ENCODE results near the gene CLRN1. TPM values are rescaled to one million over a fixed set of nuclear protein-coding genes. Genes with fewer than 3 reads are reported as not detected.
"Not testable (repeated sequence)": the region's sequence is repeated elsewhere in the genome, so short reads cannot be mapped to it uniquely, and the experiment has no call there.

The CLRN1 gene, protein sequence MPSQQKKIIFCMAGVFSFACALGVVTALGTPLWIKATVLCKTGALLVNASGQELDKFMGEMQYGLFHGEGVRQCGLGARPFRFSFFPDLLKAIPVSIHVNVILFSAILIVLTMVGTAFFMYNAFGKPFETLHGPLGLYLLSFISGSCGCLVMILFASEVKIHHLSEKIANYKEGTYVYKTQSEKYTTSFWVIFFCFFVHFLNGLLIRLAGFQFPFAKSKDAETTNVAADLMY
- not detected in 2 replicates for total RNA-seq

- DNase-seq (ENCODE audit: low read depth in 2 of 2) = no peak
Measured at GRCh38 chr3:150972366-150973071, at the start of gene CLRN1. Gene CLRN1, minus strand, starts transcription at chr3:150972727. Its CDS starts 19 bp downstream, at chr3:150972708.

DNA sequence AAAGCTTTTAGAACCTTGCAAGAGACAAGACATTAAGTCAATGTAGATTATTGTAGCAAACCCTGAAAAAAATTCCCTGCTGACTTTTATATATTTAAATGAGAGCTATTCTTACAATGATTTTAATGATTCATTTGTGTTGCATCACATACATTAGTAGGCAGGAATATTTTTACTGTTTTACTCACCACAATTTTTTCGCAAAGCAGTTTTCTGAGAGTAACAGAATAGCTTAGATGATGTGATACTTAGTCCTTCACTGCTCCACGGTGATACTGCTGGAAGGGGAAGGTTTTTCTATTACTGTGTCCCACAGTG lies 43.9 kb upstream of the CLRN1 start:
- no peak for DNase-seq (ENCODE audit: low read depth in 2 of 2)

DNA sequence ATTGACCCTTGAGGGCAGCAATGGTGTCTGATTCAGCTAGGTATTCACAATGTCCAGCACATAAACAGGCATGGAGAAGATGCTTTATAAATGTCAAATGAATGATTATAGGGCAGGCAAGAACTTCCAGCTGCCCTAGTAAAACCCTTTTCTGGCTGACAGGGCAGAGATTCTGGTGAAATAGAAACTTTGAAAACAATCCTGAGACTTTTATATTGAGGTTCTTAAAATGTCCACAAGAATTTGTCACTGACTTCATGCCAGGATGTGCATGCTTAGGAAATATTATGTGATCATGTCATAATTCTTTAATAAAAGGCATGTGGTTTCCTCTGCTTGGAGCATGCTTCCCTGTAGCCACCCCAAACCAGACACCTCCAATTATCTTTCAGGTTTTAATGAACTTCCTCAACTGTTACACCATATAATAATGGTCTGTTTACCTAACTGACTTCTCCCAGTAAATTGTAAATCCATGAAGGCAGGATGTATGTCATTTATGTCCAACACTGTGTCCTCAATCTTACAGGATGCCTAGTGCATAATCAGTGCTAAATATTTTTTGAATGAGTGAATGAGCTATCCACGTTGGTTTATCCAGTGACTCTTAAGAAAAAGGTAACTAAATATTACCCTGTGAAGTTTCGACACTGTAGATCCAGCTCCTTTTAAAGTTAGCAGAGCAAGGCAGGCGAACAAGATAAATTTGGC lies 43.4 kb upstream of the CLRN1 start:
- DNase-seq (ENCODE audit: low read depth in 2 of 2) = no peak

DNA sequence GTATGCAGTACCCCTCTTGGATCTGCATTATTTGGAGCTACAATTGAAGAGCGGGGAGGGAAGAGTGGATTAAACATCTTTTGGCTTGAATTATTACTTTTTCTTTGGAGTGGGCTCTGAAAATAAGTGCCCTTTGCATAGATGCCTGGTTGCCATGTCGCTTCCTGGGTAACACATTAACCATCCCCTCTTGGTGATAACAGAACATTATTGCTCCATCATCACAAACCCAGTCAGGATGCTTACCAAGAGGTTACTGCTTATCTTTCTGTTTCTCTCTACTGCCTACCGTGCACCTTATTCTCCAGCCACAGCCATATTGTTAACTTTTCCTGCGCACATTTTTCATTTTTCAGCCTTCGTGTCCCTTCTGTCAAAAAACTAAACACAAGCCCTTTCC lies 42.7 kb upstream of the CLRN1 start:
- DNase-seq (ENCODE audit: low read depth in 2 of 2) = no peak

DNA sequence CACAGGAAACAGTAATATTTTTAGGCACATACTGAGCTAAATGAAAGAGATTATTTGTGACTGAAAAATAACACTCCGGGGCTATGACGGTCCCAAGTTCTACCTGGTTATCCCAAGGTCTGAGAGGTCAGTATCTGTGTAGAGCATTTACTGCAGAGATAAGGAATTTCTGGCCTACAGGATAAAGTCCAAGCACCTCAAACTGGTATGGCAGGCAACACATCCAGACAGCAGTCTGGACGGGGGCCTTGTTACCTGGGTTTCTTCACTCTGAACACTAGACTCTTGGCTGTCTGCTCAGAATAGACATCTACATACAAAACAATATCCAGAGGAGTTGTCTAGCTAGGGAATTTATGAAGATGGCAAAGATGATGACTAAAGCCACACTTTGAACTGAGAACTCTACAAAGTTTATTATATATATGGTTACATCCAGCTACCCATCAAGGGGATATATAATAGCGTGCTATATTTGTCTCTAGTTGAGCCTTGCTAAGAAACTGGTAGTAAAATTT lies 42.0 kb upstream of the CLRN1 start:
- DNase-seq (ENCODE audit: low read depth in 2 of 2) = no peak

DNA sequence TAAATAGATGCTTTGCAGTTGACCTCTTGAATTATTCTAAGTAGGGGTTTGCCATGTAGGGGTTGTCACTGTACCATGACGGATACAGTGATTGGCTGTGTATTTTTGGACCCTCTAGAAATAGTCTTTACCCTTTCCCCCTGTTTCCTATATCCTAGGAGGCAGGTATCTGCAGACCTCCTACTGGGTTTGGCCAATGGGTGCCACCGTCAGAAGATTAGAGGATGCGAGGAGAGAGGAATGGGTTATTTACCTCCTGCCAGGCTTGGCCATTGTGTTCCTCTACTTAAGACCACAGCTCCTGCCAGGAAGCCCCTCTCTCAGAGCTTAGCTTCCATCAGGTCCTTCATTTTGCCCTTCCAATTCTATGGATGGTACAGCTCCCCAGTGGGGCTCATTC lies 40.2 kb upstream of the CLRN1 start:
- no peak for DNase-seq (ENCODE audit: low read depth in 2 of 2)

- peak in 1 of 2 donors; percentile 40 for DNase-seq (ENCODE audit: low read depth in 2 of 2)
Measured at GRCh38 chr3:151011427-151011826, 38.9 kb upstream of the CLRN1 start.

- DNase-seq (ENCODE audit: low read depth in 2 of 2) = no peak
Measured at GRCh38 chr3:151009981-151010380, 37.5 kb upstream of the CLRN1 start.

- DNase-seq (ENCODE audit: low read depth in 2 of 2) = no peak
Measured at GRCh38 chr3:151009430-151009829, 36.9 kb upstream of the CLRN1 start.

DNA sequence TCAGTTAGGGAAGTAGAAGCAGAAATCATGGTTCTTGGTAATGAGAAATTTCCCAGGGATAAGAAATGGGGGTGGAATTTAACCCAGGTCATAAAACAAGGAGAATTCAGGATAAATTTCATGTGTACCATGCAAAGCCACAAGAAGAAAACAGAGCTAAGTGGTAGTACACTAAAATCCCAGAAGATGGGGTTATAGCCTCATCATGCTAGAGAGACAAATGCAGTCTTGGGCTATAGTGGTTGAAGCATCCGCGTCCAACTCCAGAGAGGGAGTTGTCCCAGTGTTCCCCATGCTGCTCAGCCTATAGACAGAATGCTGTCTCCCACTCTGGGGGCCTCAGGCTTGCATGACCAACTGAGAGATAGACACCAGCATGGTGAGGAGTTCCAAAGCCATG lies 36.2 kb upstream of the CLRN1 start:
- peak in 1 of 2 donors; percentile 29 for DNase-seq (ENCODE audit: low read depth in 2 of 2)

GRCh38 chr3:151003768-151004134 lies 31.2 kb upstream of the CLRN1 start:
- DNase-seq (ENCODE audit: low read depth in 2 of 2) = no peak

DNA sequence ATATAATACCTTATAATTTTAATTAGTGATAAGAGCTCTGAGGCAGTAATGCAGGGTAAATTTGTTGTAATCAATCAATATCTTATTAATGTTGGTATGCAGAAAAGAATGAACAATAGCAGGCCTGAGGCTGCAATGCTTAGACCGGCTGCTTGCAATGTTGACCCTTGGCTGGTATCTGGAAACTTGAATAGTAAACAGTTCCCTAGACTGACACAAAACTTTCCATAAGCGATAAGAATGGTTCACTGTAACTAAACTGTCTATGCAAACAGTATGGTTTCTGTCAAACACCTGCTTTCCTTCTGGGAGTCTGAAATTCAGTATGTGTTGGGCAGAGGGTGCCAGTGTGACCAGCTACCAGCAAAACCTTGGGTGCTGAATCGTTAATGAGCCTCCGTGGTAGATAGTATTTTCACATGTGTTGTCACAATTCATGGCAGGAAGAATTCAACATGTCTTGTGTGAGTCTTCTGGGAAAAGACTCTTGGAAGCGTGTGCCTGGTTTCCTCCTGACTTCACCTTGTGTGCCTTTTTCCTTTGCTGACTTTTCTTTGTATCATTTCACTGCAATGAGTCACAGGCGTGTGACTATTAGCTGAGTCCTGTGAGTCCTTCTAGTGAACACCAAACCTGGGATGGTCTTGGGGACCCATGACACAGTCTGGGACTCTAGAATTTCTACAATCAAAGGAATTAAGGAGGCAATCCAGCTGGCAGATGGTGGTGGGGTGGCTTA lies 30.7 kb upstream of the CLRN1 start:
- DNase-seq (ENCODE audit: low read depth in 2 of 2) = no peak

- no peak for DNase-seq (ENCODE audit: low read depth in 2 of 2)
Measured at GRCh38 chr3:151002003-151002981, 29.8 kb upstream of the CLRN1 start.

GRCh38 chr3:150998996-150999395 lies 26.5 kb upstream of the CLRN1 start:
- DNase-seq (ENCODE audit: low read depth in 2 of 2) = no peak

DNA sequence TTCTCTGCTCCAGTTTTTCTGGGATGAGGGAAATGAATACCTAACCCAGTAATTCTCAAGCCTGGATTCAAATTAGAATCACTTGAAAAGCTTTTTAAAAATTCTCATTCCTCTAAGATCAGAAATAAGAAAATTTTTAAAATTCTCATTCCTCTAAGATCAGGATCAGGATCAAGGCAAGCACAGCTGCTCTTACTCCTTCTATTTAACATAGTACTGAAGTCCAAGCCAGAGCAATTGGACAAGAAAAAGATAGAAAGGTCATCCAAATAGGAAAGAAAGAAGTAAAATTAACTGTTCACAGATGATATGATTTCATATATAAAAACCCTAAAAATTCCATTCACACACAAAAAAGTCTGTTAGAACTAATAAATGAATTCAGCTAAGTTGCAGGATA lies 24.2 kb upstream of the CLRN1 start:
- no peak for DNase-seq (ENCODE audit: low read depth in 2 of 2)

GRCh38 chr3:150995510-150995909 lies 23.0 kb upstream of the CLRN1 start:
- DNase-seq (ENCODE audit: low read depth in 2 of 2) = no peak

DNA sequence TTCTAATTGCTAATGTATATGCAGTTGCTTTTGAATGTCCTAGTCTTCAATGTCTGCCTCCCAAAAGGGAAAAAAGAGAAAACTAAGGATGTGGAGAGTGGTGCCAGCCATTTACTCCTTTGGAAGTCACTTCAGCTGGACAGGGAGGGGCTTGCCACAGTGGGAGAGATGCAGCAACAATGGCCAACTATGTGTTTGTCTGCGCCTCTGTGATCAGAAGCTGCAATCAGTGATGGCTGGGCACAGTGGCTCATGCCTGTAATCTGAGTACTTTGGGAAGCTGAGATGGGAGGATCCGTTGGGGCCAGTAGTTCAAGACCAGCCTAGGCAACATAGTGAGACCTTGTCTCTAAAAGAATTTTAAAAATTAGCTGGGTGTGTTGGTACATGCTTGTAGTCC lies 16.7 kb upstream of the CLRN1 start:
- no peak for DNase-seq (ENCODE audit: low read depth in 2 of 2)

DNA sequence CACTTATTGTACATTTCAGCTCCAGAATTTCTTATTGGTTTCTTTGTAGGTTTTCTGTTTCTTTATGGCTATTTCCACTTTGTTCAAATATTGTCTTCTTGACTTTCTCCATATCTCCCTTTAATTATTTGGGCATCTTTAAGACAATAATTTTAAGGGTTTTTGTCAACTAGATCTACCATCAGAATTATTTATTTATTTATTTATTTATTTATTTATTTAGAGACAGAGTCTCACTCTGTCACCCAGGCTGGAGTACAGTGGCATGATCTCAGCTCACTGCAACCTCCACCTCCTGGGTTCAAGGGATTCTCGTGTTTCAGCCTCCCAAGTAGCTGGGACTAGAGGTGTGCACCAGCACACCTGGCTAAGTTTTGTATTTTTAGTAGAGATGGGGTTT lies 15.9 kb upstream of the CLRN1 start:
- DNase-seq (ENCODE audit: low read depth in 2 of 2) = not testable (repeated sequence)

DNA sequence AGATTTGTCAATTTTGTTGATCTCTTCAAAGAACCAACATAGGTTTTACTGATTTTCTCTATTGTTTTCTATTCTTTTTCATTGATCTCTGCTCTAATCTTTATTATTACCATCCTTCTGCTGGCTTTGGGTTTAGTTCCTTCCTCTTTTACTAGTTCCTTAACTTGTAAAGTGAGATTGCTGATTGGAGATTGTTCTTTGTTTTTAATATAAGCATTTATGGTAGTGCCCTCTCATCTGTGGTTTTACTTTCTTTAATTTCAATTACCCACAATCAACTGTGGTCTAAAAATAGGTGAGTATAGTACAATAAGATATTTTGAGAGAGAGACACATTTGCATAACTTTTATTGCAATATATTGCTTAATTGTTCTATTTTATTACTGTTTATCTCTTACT lies 13.2 kb upstream of the CLRN1 start:
- DNase-seq (ENCODE audit: low read depth in 2 of 2) = no peak

- no peak for DNase-seq (ENCODE audit: low read depth in 2 of 2)
Measured at GRCh38 chr3:150984066-150984465, 11.5 kb upstream of the CLRN1 start.

All from dermis microvascular lymphatic vessel endothelial cell (primary cell).